ENCODE data around the gene TRIM2. TPM values are rescaled to one million over a fixed set of nuclear protein-coding genes. Genes with fewer than 3 reads are reported as not detected.

The TRIM2 gene
- total and polyA plus RNA-seq, 10 of the 15 experiments (the other 5 are each of a cell fraction or from before 2014, with no cell fraction given) = 0.06 to 0.19 (median 0.15) TPM; not detected in 3

DNA sequence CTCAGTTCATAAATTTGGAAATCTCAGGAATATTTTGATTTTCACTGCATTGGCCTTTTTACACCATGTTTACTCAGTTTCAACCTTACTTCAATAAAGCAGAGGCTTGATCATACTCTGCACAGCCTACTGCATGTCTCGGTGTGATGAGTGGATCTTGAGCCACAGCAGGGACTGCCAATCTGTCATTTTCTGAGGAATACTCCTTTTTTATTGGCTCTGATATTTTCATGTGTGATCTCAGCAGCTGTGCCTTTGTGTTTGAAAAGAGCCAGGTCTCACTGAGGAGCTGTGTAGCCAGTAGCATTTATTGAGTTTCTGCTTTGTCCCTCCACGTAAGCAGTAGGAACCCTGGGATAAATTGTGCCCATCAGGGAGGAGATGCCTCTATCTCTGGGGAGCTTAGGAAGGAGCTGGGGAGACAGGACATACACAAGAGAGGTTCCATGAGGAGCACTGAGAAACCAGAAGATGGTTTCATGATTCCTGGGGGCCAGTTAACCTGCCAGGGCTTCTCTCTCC is 18.9 kb upstream of the TRIM2 start:
- DNase-seq (ENCODE audit: low read depth, low spot score) (no peak), ATAC-seq (no peak), FAIRE-seq (no peak)
- WGBS (ENCODE audit: insufficient coverage, insufficient replicate concordance, low lambda C conversion rate, missing lambda C conversion rate) = 78% methylated on average over 2 of the region's 2 CpGs
- BruUV-seq (replicated peaks) = no TSS peak
- H3K27ac ChIP-seq (ENCODE audit: control insufficient read depth, insufficient read depth) = no peak overlapping the region
- SMC1A ChIA-PET (ENCODE audit: uncharacterized antibody, unreplicated experiment) = interaction anchor here (1.3 kb wide), 1 partner anchor 34 kb away, joined by 3 read pairs; no protein-coding TSS in a partner anchor
- RAD21 ChIA-PET (ENCODE audit: unreplicated experiment) = no interaction called here
- intact Hi-C loops (cut with micrococcal nuclease; ENCODE audit: unreplicated experiment) = no loop called here
- no peaks in the 10 kb centered on the region for H3K36me3 ChIP-seq (ENCODE audit: control insufficient read depth in 2 of 2, insufficient read depth in 2 of 2, low read length in 1 of 2)
- no peaks in the 10 kb centered on the region for H3K9me3 ChIP-seq (replicated peaks; ENCODE audit: control insufficient read depth, insufficient read depth, low read length)
- H2AFZ ChIP-seq (ENCODE audit: control insufficient read depth, low read depth, low read length) = no peak overlapping the region
- no peak for TF ChIP-seq ZNF274 (IDR thresholded peaks at IDR 0.05; ENCODE audit: insufficient read depth, insufficient read length)
- TF ChIP-seq PAX5 (IDR thresholded peaks at IDR 0.05; ENCODE audit: borderline replicate concordance, low read depth, low read length) = no peak
- no peak for TF ChIP-seq ZNF217 (IDR thresholded peaks at IDR 0.05)
- TF ChIP-seq BACH1 (IDR thresholded peaks at IDR 0.05; ENCODE audit: borderline replicate concordance) = no peak
- TF ChIP-seq ZNF384 (IDR thresholded peaks at IDR 0.05; ENCODE audit: borderline replicate concordance, low read depth, low read length) = no peak
- no peak for TF ChIP-seq POLR2AphosphoS5 (IDR thresholded peaks at IDR 0.05; ENCODE audit: low read length)
- no peak for TF ChIP-seq JUND (IDR thresholded peaks at IDR 0.05; ENCODE audit: low read depth, low read length)
- TF ChIP-seq POLR2A (IDR thresholded peaks at IDR 0.05; ENCODE audit: low read depth, low read length) = no peak
- no peak for TF ChIP-seq POU2F2 (IDR thresholded peaks at IDR 0.05; ENCODE audit: borderline replicate concordance, low read depth, low read length)
- no peak for TF ChIP-seq EP300 (IDR thresholded peaks at IDR 0.05; ENCODE audit: borderline replicate concordance in 1 of 2, control insufficient read depth in 1 of 2, low read depth in 2 of 2, low read length in 2 of 2)
- TF ChIP-seq, protein P1, sequence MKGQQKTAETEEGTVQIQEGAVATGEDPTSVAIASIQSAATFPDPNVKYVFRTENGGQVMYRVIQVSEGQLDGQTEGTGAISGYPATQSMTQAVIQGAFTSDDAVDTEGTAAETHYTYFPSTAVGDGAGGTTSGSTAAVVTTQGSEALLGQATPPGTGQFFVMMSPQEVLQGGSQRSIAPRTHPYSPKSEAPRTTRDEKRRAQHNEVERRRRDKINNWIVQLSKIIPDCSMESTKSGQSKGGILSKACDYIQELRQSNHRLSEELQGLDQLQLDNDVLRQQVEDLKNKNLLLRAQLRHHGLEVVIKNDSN (IDR thresholded peaks at IDR 0.05; ENCODE audit: borderline replicate concordance, extremely low read length, insufficient read depth, low read depth, low read length) = no peak
- TF ChIP-seq, protein P2, sequence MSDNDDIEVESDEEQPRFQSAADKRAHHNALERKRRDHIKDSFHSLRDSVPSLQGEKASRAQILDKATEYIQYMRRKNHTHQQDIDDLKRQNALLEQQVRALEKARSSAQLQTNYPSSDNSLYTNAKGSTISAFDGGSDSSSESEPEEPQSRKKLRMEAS (IDR thresholded peaks at IDR 0.05; ENCODE audit: low read depth, low read length) = no peak
- TF ChIP-seq TCF3 (IDR thresholded peaks at IDR 0.05; ENCODE audit: borderline replicate concordance, insufficient read depth, low read depth, low read length) = no peak
- no peak for TF ChIP-seq DPF2 (IDR thresholded peaks at IDR 0.05)
- no peak for TF ChIP-seq RUNX3 (IDR thresholded peaks at IDR 0.05; ENCODE audit: low read length)
- TF ChIP-seq, protein P3, sequence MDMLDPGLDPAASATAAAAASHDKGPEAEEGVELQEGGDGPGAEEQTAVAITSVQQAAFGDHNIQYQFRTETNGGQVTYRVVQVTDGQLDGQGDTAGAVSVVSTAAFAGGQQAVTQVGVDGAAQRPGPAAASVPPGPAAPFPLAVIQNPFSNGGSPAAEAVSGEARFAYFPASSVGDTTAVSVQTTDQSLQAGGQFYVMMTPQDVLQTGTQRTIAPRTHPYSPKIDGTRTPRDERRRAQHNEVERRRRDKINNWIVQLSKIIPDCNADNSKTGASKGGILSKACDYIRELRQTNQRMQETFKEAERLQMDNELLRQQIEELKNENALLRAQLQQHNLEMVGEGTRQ (IDR thresholded peaks at IDR 0.05; ENCODE audit: borderline replicate concordance, low read depth, low read length) = no peak
- no peak overlapping the region for H3K4me3 ChIP-seq
- H3K4me2 ChIP-seq (ENCODE audit: control insufficient read depth, insufficient read depth) = no peak overlapping the region
- no peaks in the 10 kb centered on the region for H4K20me1 ChIP-seq (ENCODE audit: control insufficient read depth, insufficient read depth)
- no peak overlapping the region for H3K9ac ChIP-seq (ENCODE audit: control insufficient read depth, insufficient read depth, low read length)
- H3K4me1 ChIP-seq (ENCODE audit: control insufficient read depth, insufficient read depth, low read length) = no peaks in the 10 kb centered on the region
- H3K27me3 ChIP-seq (replicated peaks in 1 of 2; ENCODE audit: control insufficient read depth in 2 of 2, insufficient read depth in 2 of 2, low read length in 1 of 2) = no peaks in the 10 kb centered on the region; a peak in 2 of 4 replicates
- in situ Hi-C loops (cut with MboI) = no loop called here
- POLR2A ChIA-PET = no interaction called here
- CTCF ChIA-PET = no interaction called here
- H3K79me2 ChIP-seq (ENCODE audit: control insufficient read depth, insufficient read depth, low read length) = no peaks in the 10 kb centered on the region
